NCI-H1092 treated with DMSO at 0.1 percent for 48 hours (cell line): Measurements from ENCODE around the gene URB2.
A peak's percentile ranks its signal among the peaks of the same experiment; 100 is the strongest.
"Not testable (repeated sequence)": the region's sequence is repeated elsewhere in the genome, so short reads cannot be mapped to it uniquely, and the experiment has no call there.

Source experiments
- DNase-seq: peaks from one replicate; lab custom pipeline; 2025; lab: John Stamatoyannopoulos, UW

URB2 gene

GRCh38 chr1:229693129-229693900 lies 67.3 kb downstream of the URB2 start:
- DNase-seq, result no peak

- peak; percentile 82 for DNase-seq
Observed at GRCh38 chr1:229694053-229694693, 68.1 kb downstream of the URB2 start.

- no peak for DNase-seq
Observed at GRCh38 chr1:229696385-229696784, 70.3 kb downstream of the URB2 start.

- no peak for DNase-seq
Observed at GRCh38 chr1:229699613-229700267, 73.7 kb downstream of the URB2 start.

- no peak for DNase-seq
Observed at GRCh38 chr1:229704157-229704556, 78.1 kb downstream of the URB2 start.

- not testable (repeated sequence) for DNase-seq
Observed at GRCh38 chr1:229705152-229705551, 79.1 kb downstream of the URB2 start.

GRCh38 chr1:229707127-229707526 lies 81.1 kb downstream of the URB2 start:
- not testable (repeated sequence) for DNase-seq

- DNase-seq, result no peak
Observed at GRCh38 chr1:229709500-229710013, 83.5 kb downstream of the URB2 start.
